SK-N-SH treated with all-trans-retinoic acid at 6 μM for 48 hours (cell line): ENCODE measurements around the gene BRAP.
"Not testable (repeated sequence)": the region's sequence is repeated elsewhere in the genome, so short reads cannot be mapped to it uniquely, and the experiment has no call there.

ENCODE experiments used
- ATAC-seq: fragments of 200-7000 bp; cut with Tn5 transposase; 3 replicates; pipeline ENCODE4 v1.9.1; 2020; ENCODE audit warnings: mild to moderate bottlenecking, moderate library complexity
- ARNTL ChIP-seq: fragments of 450-650 bp; formaldehyde crosslinking; IDR thresholded peaks from 2 replicates; pipeline ENCODE4 v1.5.0; 2020; ENCODE audit warnings: low read depth, mild to moderate bottlenecking, moderate library complexity, borderline replicate concordance
- BACH2 ChIP-seq: fragments of 250-450 bp; sonication (Bioruptor Pico); IDR thresholded peaks from 2 replicates; pipeline ENCODE4 v1.9.0; 2021; ENCODE audit warnings: mild to moderate bottlenecking, borderline replicate concordance
- CSDC2 ChIP-seq: fragments of 250-450 bp; sonication (Bioruptor Pico); IDR thresholded peaks from 2 replicates; pipeline ENCODE4 v1.5.0; 2020; ENCODE audit warnings: mild to moderate bottlenecking, moderate library complexity
- GLIS3 ChIP-seq: fragments of 250-450 bp; sonication (Bioruptor Pico); IDR thresholded peaks from 2 replicates; pipeline ENCODE4 v1.5.0; 2020; ENCODE audit warnings: mild to moderate bottlenecking, moderate library complexity
- ISL1 ChIP-seq: fragments of 250-450 bp; sonication (Bioruptor Pico); IDR thresholded peaks from 2 replicates; pipeline ENCODE4 v2.1.2; 2022; ENCODE audit warnings: mild to moderate bottlenecking, moderate library complexity
- OSR1 ChIP-seq: fragments of 250-450 bp; sonication (Bioruptor Pico); IDR thresholded peaks from 2 replicates; pipeline ENCODE4 v1.8.0; 2022; ENCODE audit warnings: moderate library complexity, mild to moderate bottlenecking, inconsistent platforms
- PPARA ChIP-seq: fragments of 250-450 bp; sonication (Bioruptor Pico); IDR thresholded peaks from 2 replicates; pipeline ENCODE4 v1.5.0; 2020; ENCODE audit warnings: mild to moderate bottlenecking, borderline replicate concordance
- RARB ChIP-seq: fragments of 250-450 bp; sonication (Bioruptor Pico); IDR thresholded peaks from 2 replicates; pipeline ENCODE4 v1.8.0; 2021; ENCODE audit warnings: mild to moderate bottlenecking, moderate library complexity
- SNAI2 ChIP-seq: fragments of 250-450 bp; sonication (Bioruptor Pico); IDR thresholded peaks from 2 replicates; pipeline ENCODE4 v1.5.0; 2020; ENCODE audit warnings: mild to moderate bottlenecking, moderate library complexity
- TOX ChIP-seq: fragments of 250-450 bp; sonication (Bioruptor Pico); IDR thresholded peaks from 2 replicates; pipeline ENCODE4 v1.8.0; 2021; ENCODE audit warnings: mild to moderate bottlenecking, moderate library complexity, borderline replicate concordance
- TSHZ2 ChIP-seq: fragments of 250-450 bp; sonication (Bioruptor Pico); IDR thresholded peaks from 2 replicates; pipeline ENCODE4 v1.5.0; 2020; ENCODE audit warnings: mild to moderate bottlenecking, moderate library complexity
- ZC3H10 ChIP-seq: fragments of 250-450 bp; sonication (Bioruptor Pico); IDR thresholded peaks from 2 replicates; pipeline ENCODE4 v1.5.1; 2021; ENCODE audit warnings: mild to moderate bottlenecking, moderate library complexity
- ZFP3 ChIP-seq: fragments of 250-450 bp; sonication (Bioruptor Pico); IDR thresholded peaks from 2 replicates; pipeline ENCODE4 v1.5.0; 2020; ENCODE audit warnings: mild to moderate bottlenecking, moderate library complexity
- ZFP30 ChIP-seq: fragments of 450-650 bp; formaldehyde crosslinking; IDR thresholded peaks from 2 replicates; pipeline ENCODE4 v1.5.0; 2022; ENCODE audit warnings: mild to moderate bottlenecking, moderate library complexity
- ZNF8 ChIP-seq: fragments of 450-650 bp; formaldehyde crosslinking; IDR thresholded peaks from 2 replicates; pipeline ENCODE4 v1.5.0; 2020; ENCODE audit warnings: mild to moderate bottlenecking, moderate library complexity
- TF ChIP-seq, protein P1 (sequence below): fragments of 250-450 bp; sonication (Bioruptor Pico); IDR thresholded peaks from 2 replicates; pipeline ENCODE4 v1.5.1; 2021; ENCODE audit warnings: mild to moderate bottlenecking, moderate library complexity
- TF ChIP-seq, protein P2 (sequence below): fragments of 250-450 bp; sonication (Bioruptor Pico); IDR thresholded peaks from 2 replicates; pipeline ENCODE4 v1.8.0; 2020; ENCODE audit warnings: mild to moderate bottlenecking, moderate library complexity, borderline replicate concordance

The BRAP gene

GRCh38 chr12:111635524-111635923, 50.2 kb downstream of the BRAP start (continued):
- TF ChIP-seq, protein P1, sequence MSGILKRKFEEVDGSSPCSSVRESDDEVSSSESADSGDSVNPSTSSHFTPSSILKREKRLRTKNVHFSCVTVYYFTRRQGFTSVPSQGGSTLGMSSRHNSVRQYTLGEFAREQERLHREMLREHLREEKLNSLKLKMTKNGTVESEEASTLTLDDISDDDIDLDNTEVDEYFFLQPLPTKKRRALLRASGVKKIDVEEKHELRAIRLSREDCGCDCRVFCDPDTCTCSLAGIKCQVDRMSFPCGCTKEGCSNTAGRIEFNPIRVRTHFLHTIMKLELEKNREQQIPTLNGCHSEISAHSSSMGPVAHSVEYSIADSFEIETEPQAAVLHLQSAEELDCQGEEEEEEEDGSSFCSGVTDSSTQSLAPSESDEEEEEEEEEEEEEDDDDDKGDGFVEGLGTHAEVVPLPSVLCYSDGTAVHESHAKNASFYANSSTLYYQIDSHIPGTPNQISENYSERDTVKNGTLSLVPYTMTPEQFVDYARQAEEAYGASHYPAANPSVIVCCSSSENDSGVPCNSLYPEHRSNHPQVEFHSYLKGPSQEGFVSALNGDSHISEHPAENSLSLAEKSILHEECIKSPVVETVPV (CRISPR knock-in tag): no peak
- TF ChIP-seq ZNF8 (no peak), TOX (CRISPR knock-in tag) (no peak)

DNA sequence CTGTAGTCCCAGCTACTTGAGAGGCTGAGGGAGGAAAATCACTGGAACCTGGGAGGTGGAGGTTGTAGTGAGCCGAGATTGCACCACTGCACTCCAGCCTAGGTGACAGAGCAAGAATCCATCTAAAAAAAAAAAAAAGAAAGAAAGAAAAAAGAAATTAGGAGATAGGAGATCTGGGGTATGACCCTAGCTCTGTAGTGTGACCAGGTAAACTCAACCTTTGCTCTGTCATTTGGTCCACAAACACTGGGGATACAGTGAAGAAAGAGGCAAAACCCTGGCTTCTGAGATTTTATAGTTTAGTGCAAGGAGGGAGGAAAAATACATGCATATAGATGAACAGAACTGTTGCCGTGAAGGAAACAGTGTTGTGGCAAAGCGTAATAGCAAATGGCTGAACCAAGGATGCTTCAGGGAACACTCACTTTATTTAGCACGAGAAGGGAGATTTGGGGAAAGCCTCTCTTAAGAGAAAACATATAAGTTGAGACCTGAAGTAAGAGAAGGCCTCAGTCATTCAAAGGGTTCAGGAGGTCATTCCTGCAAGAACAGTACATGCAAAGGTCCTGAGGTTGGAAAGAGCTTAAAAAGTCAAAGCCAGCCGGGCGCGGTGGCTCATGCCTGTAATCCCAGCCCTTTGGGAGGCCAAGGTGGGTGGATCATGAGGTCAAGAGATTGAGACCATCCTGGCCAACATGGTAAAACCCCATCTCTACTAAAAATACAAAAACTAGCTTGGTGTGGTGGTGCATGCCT, 57.1 kb downstream of the BRAP start:
- TF ChIP-seq CSDC2 (CRISPR knock-in tag) (no peak), BACH2 (CRISPR knock-in tag) (no peak), ZFP30 (CRISPR knock-in tag) (no peak)
- no peak for ATAC-seq

- ATAC-seq: no peak
Measured at GRCh38 chr12:111626230-111626629, 59.5 kb downstream of the BRAP start.

DNA sequence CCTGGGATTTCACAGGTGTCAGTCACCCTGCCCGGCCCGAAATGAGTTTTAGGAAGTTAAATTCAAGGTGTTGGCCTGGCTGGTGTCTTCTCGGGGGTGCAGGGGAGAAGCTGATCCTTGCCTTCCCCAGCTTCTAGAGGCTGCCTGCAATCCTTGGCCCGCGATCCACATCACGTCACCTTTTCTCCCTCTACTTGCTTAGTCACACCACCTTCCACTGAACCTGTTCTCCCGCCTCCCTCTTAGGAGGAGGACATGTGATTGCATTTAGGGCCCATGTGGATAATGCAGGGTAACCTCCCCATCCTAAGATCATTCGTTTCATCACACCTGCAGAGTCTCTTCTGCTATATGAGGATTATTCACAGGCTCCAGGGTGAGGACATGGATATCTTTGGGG, 61.2 kb downstream of the BRAP start:
- no peak for ATAC-seq
- TF ChIP-seq ZC3H10 (CRISPR knock-in tag) (no peak), CSDC2 (CRISPR knock-in tag) (no peak), TSHZ2 (CRISPR knock-in tag) (no peak), SNAI2 (CRISPR knock-in tag) (no peak), PPARA (CRISPR knock-in tag) (no peak), RARB (CRISPR knock-in tag) (no peak)
- TF ChIP-seq, protein P2, sequence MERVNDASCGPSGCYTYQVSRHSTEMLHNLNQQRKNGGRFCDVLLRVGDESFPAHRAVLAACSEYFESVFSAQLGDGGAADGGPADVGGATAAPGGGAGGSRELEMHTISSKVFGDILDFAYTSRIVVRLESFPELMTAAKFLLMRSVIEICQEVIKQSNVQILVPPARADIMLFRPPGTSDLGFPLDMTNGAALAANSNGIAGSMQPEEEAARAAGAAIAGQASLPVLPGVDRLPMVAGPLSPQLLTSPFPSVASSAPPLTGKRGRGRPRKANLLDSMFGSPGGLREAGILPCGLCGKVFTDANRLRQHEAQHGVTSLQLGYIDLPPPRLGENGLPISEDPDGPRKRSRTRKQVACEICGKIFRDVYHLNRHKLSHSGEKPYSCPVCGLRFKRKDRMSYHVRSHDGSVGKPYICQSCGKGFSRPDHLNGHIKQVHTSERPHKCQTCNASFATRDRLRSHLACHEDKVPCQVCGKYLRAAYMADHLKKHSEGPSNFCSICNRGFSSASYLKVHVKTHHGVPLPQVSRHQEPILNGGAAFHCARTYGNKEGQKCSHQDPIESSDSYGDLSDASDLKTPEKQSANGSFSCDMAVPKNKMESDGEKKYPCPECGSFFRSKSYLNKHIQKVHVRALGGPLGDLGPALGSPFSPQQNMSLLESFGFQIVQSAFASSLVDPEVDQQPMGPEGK (CRISPR knock-in tag): no peak
- TF ChIP-seq, protein P1 (CRISPR knock-in tag): no peak

More at GRCh38 chr12:111626230-111626629, 59.5 kb downstream of the BRAP start:
- TF ChIP-seq ZNF8: no peak
- no peak for TF ChIP-seq OSR1 (CRISPR knock-in tag)
- TF ChIP-seq ISL1 (CRISPR knock-in tag): no peak
- no peak for TF ChIP-seq GLIS3 (CRISPR knock-in tag)
- no peak for TF ChIP-seq ARNTL (CRISPR knock-in tag)
- TF ChIP-seq SNAI2 (CRISPR knock-in tag): no peak
- no peak for TF ChIP-seq BACH2 (CRISPR knock-in tag)
- no peak for TF ChIP-seq PPARA (CRISPR knock-in tag)
- TF ChIP-seq ZFP3: no peak
- no peak for TF ChIP-seq ZC3H10 (CRISPR knock-in tag)
- TF ChIP-seq, protein P1 (CRISPR knock-in tag): no peak
- TF ChIP-seq CSDC2 (CRISPR knock-in tag): no peak
- TF ChIP-seq, protein P2 (CRISPR knock-in tag): no peak
- no peak for TF ChIP-seq ZFP30 (CRISPR knock-in tag)

GRCh38 chr12:111617841-111618240, 67.9 kb downstream of the BRAP start:
- not testable (repeated sequence) for ATAC-seq
